Body of pancreas (tissue), 4 donors: Measurements from ENCODE around the gene GNAT2.

ENCODE experiments used
- POLR2A ChIP-seq, 3 donors: fragments of 450-650 bp; IDR thresholded peaks; one replicate each; pipeline ENCODE4 v1.6.1; 2016; ENCODE audit warnings: antibody characterized with exemption in 3 of 3, mild to moderate bottlenecking in 2 of 3
- TF ChIP-seq, protein P1 (sequence below), 7 experiments: fragments of 450-650 bp in 4 of 7; fragments of 200-600 bp in 3 of 7; sonication (generic) in 3 of 7; IDR thresholded peaks; one replicate each; pipeline ENCODE4 v1.5.1; 2016 to 2019; ENCODE audit warnings: antibody characterized with exemption in 7 of 7

DNA sequence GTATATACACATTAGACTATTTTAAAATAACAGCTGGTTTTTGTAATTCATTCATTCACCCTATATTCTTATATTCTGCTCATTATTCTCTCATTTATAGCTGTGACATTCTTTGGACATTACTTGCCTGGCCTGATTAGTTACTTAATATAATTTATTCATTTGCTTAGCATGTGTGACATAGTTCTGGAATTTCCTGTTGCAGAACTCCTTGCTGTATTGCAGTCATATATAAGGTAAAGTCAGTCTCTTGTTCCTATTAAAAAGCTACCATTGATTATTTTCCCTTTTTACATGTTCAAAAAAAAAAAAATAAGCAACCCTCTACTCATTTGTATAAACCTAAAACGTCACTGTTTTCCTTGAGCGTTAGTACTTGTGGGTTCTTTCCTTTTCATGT is 23.9 kb downstream of the GNAT2 start:
- TF ChIP-seq, protein P1, sequence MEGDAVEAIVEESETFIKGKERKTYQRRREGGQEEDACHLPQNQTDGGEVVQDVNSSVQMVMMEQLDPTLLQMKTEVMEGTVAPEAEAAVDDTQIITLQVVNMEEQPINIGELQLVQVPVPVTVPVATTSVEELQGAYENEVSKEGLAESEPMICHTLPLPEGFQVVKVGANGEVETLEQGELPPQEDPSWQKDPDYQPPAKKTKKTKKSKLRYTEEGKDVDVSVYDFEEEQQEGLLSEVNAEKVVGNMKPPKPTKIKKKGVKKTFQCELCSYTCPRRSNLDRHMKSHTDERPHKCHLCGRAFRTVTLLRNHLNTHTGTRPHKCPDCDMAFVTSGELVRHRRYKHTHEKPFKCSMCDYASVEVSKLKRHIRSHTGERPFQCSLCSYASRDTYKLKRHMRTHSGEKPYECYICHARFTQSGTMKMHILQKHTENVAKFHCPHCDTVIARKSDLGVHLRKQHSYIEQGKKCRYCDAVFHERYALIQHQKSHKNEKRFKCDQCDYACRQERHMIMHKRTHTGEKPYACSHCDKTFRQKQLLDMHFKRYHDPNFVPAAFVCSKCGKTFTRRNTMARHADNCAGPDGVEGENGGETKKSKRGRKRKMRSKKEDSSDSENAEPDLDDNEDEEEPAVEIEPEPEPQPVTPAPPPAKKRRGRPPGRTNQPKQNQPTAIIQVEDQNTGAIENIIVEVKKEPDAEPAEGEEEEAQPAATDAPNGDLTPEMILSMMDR (IDR thresholded peaks at IDR 0.05): no peak
- no peak for TF ChIP-seq POLR2A (IDR thresholded peaks at IDR 0.05)
